ENCODE measurements around the gene ATG10.
"Not testable (repeated sequence)": the region's sequence is repeated elsewhere in the genome, so short reads cannot be mapped to it uniquely, and the experiment has no call there.

Gene ATG10

GRCh38 chr5:81971712-81972491 lies at the start of gene ATG10:
TSS of gene ATG10 (plus strand) at chr5:81972023. CDS start at chr5:81987571, 15,548 bp downstream.
- peak; percentile 91 for DNase-seq

- DNase-seq = no peak
Observed at GRCh38 chr5:81922854-81923279, 49.0 kb upstream of the ATG10 start.

- DNase-seq = no peak
Observed at GRCh38 chr5:81924442-81924841, 47.4 kb upstream of the ATG10 start.

GRCh38 chr5:81925009-81925408 lies 46.8 kb upstream of the ATG10 start:
- DNase-seq = no peak

GRCh38 chr5:81925981-81926380 lies 45.8 kb upstream of the ATG10 start:
- no peak for DNase-seq

GRCh38 chr5:81936066-81936465 lies 35.8 kb upstream of the ATG10 start:
- no peak for DNase-seq

- DNase-seq = no peak
Observed at GRCh38 chr5:81936750-81937149, 35.1 kb upstream of the ATG10 start.

- no peak for DNase-seq
Observed at GRCh38 chr5:81942746-81943145, 29.1 kb upstream of the ATG10 start.

GRCh38 chr5:81948349-81948748 lies 23.5 kb upstream of the ATG10 start:
- DNase-seq = no peak

GRCh38 chr5:81949462-81949861 lies 22.4 kb upstream of the ATG10 start:
- no peak for DNase-seq

GRCh38 chr5:81950996-81951395 lies 20.8 kb upstream of the ATG10 start:
- DNase-seq = no peak

GRCh38 chr5:81954796-81955195 lies 17.0 kb upstream of the ATG10 start:
- not testable (repeated sequence) for DNase-seq

- not testable (repeated sequence) for DNase-seq
Observed at GRCh38 chr5:81958129-81958528, 13.7 kb upstream of the ATG10 start.

GRCh38 chr5:81961651-81962440 lies 10.0 kb upstream of the ATG10 start:
- no peak for DNase-seq

- no peak for DNase-seq
Observed at GRCh38 chr5:81963544-81963943, 8.3 kb upstream of the ATG10 start.

GRCh38 chr5:81965524-81965923 lies 6.3 kb upstream of the ATG10 start:
- DNase-seq = no peak

- DNase-seq = no peak
Observed at GRCh38 chr5:81969226-81969625, 2.6 kb upstream of the ATG10 start.

- no peak for DNase-seq
Observed at GRCh38 chr5:81969912-81970311, 1.9 kb upstream of the ATG10 start.

- no peak for DNase-seq
Observed at GRCh38 chr5:81971111-81971711, 612 bp upstream of the ATG10 start.

- no peak for DNase-seq
Observed at GRCh38 chr5:81972492-81972783, 615 bp downstream of the ATG10 start.

GRCh38 chr5:81980160-81980559 lies 8.3 kb downstream of the ATG10 start:
- no peak for DNase-seq

- no peak for DNase-seq
Observed at GRCh38 chr5:81980598-81981260, 8.9 kb downstream of the ATG10 start.

GRCh38 chr5:81982172-81982685 lies 10.4 kb downstream of the ATG10 start:
- DNase-seq = not testable (repeated sequence)

All from CD4-positive, alpha-beta T cell treated with Interferon gamma for 1 hour (primary cell).